ENCODE measurements around the gene FHIT.
A peak's percentile ranks its signal among the peaks of the same experiment; 100 is the strongest.

FHIT gene

GRCh38 chr3:59769127-59769750, 1482.0 kb downstream of the FHIT start:
- no peak for DNase-seq

- DNase-seq = peak; percentile 74
Observed at GRCh38 chr3:59766200-59766872, 1484.9 kb downstream of the FHIT start.

DNA sequence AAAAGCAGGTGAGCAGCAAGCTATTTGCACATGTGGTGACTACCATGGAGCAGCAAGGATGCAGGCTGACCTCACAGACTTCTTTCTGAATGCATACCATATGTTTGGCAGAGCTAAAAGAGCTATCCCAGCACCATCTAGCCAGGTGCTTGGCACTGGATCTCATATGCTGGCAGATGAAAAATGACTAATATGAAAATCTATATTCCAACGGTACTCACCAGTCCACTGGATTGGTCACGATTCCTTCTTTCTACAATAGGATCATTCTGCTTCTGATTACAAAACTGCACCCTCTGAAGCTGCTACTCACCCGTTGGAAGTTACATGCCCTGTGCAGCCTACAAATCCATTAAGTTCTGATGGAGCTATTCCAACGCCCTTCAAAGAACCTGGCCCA, 1487.1 kb downstream of the FHIT start:
- no peak for DNase-seq

DNA sequence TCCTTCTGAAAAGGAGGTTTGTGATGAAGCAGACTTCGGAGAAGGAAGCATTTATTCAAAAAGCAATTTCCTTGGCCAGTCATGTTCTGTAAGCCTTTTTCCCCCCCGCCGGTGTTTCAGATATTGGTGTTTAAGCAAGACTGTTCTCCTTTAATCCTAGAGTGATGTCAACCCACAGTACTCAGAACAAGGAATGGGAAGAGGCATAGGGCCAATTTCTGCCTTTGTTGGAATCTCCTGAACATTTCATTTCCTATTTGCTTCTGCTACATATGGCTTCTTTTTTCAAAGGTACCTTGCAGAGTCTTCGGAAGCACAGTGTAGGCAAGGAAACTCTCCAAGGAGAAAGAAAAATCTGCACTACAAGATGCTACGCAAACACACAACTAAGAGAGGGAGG, 1488.3 kb downstream of the FHIT start:
- DNase-seq = no peak

- no peak for DNase-seq
Observed at GRCh38 chr3:59759298-59760031, 1491.8 kb downstream of the FHIT start.

DNA sequence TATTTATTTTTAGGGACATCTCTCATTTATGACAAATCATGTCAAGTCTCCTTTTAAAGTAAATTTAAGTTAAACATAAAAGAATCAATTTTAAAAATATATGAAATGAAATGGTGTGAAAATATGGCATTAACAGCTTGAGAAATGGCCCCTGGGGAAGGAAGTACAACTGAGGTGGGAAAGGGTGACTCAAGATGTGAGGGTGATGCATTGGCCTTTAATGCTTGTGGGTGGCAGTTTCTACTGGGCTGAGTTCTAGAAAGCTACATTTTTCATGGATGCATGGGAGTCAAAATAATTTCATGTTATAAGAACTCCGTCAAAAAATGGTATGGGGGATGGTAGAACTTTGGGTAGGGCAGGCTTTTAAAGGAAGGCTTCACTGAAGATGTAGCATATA, 1492.6 kb downstream of the FHIT start:
- DNase-seq = no peak

- no peak for DNase-seq
Observed at GRCh38 chr3:59756934-59757333, 1494.3 kb downstream of the FHIT start.

DNA sequence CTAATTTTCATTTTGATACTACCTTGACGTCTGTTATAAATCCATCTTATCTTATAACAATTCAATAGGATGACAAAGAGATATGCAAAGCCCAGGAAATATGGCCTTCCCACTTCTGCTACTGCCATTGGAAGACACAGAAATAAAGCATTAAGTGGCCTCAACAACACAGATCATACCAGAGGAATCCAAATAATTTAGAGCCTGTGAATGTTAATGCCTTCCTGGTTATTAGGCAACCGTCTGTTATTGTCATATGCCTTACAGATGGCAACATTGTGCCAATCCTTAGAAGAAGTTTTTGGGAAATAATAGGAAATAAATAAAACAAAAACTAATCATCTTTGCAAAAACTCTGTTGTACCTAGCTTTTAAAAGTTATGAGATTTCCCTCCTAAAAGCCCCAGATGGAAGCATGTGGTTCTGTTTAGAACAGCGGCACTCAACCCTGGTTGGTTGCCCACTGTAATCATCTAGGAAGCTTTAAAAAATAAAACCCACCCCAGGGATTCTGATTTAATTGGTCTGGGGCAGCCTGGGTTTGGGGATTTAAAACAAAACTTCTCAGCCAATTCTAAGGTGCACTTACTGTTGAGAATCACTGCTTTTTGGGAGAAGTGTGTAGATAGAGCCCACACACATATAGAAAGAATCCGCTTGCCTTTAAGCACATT, 1496.7 kb downstream of the FHIT start:
- DNase-seq = no peak

DNA sequence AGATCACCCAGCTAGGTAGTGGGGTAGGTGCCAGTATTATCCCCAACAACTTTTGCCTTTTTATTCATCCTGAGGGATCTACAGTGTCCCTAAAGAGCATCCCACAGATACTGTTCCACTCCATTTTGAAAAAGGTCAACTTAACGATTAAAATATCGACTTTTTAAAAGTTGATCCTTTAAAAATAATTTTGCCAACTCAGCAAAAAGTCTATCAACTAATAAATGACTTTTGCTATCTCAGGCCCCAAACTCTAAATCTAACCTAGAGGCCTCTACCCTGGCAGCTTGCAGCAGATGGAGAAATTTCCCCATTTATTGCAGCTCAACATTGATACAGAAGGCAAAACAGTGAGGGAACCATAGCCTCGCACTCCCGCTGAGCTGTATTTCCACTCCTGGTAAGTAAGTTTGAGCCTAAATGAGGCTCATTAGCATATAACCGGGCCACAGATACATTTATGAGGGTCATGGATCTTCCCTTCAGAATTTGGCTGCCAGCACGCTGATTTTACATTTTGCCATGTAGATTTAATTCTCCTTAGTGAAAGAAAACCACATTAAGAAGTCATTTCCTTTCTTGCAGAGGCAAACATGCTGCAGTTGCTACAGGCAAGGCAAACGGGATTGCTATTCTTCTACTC, 1497.3 kb downstream of the FHIT start:
- DNase-seq = no peak

- DNase-seq = no peak
Observed at GRCh38 chr3:59752925-59753324, 1498.3 kb downstream of the FHIT start.

DNA sequence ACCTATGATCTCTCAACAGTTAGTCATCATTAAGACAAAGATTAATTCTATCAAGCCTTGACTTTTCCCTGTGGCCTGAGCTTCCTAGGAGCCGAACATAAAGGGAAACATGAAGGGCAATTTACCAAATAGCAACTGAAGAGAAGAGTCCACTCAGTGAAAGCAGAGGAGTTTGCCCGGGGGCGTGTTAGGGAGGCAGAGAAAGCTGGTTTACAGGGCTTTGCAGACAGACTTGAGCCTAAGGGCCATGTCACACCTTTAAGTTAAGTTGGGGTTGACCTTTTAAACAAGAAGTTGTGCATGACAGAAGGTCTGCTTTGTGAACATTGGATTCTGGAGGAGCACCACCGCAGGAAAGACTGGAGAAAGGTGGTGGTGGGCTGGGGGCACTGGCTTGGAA, 1499.6 kb downstream of the FHIT start:
- DNase-seq = no peak

DNA sequence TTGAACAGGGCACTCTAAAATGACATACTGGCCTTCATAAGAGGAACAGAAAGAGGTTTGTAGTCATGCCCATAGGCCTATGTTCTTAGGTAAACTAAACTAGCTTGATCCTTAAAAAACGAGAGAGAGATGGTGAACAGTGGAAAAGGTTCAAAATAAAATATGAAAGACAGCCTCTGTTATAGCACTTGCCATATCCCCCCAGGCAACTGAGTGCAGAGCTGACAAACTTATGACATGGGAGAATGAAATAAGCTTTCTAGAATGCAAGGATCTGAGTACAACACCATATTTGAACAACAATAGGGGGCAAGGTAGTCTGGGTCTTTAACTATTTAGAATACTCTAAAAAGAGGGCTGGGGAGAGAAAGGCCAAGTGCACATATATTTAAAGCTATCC, 1500.9 kb downstream of the FHIT start:
- no peak for DNase-seq

- no peak for DNase-seq
Observed at GRCh38 chr3:59749291-59749690, 1502.0 kb downstream of the FHIT start.

DNA sequence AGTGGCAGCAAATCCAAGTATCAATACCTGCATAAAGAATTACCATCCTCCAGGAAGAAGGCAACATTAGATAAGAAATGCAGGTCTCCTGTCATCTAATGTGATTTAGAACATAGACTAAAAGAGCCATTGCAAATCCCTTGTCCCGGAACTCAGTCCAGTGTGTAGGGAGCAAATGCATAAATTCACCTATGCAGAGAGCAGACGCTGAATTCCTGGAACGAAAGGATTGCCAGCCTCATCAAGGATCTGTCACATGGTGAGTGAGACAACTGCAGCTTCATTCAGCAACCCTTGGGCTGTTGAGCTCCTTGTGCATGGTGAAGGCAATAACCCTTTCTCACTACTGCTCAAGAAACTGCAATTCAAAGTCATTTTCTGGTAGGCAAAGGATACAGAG, 1504.7 kb downstream of the FHIT start:
- DNase-seq = no peak

DNA sequence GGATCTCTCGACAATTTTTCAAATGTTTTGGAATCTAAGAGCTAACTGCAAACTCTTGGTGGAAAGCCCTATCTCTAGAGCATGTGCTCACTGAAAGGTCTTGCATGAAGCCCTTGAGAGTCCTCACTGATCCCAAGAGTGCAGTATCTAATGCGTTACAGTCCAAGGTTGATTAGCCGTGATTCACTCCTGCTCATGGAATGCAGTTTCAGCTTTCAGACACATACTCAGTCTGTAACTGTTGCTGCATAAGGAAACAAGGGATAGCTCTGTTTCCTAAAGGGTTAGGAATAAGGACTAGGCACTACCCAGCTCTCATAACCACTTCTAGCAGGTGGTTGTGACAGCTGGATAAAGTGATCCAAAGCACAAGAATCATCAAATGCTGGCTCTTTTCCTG, 1514.0 kb downstream of the FHIT start:
- no peak for DNase-seq

DNA sequence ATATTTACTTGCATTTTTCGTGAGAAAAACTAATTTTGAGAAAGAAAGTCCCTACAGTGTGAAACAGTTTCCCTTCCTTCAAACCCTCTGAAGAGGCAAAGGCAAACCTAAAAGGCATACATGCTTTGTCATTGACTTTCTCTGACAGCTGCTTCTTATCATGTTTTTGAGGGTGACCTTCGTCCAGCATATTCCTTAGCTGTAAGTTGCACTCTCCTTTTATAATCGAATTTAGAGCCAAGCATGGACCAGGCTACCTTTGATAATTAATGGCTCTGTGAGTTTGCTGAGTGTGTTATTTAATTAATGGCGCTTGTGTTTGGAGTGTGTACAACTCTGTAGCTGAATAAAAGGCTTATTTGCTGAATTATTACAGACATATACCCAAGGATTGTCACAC, 1517.2 kb downstream of the FHIT start:
- DNase-seq = no peak

DNA sequence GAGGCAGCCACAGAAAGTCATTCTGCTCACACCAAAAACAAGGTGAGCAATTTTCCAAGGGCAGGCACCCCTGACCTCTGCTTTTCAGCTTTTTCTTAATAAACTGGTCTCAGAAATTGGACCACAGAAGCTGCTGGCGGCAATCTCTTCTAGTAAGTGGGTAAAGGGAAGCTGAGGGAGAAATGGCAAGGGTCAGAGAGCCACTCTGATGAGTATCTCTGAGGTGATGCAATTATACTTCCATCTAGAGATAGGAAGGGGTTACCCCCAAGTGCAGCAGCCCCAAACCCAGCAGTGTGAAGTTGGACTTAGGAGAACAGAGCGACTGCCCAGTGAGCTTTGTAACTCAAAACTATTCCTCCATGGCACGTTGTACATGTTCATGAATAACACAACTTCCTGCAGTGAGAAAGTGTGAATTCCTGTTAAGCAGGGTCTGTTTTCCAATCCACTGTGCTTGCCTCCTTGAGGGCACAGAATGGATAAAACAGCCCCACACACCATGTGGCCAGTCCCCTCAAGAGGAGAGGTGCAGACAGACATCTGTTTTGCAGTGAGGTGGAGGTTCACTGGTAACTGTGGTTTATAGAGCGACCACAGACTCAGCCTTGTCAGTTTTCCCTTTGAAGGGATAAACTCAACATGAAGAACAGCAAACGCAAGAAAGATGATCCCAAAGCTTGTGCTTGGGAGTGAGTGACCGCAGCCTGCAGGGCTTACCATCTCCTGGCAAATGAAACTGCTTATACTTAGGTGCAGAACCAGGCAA, 1518.0 kb downstream of the FHIT start:
- DNase-seq = no peak

- no peak for DNase-seq
Observed at GRCh38 chr3:59731943-59732342, 1519.3 kb downstream of the FHIT start.

- DNase-seq = no peak
Observed at GRCh38 chr3:59730591-59730990, 1520.7 kb downstream of the FHIT start.

DNA sequence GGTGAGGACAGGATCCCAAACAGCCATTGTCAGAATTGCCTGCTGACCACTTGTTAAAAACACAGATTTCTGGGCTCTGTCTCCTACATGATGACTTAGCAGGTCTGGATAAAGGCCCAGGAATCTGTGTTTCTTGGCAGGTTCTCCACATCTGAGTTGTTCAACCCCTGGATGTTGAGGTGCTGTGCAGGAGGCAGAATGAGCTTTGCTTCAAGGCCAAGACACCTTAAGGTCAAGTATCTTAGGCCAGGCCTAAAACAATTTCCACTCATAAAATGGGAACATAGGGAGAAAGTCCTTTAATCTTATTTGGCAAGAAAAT, 1522.7 kb downstream of the FHIT start:
- DNase-seq = no peak

GRCh38 chr3:59727902-59728586, 1523.2 kb downstream of the FHIT start:
- no peak for DNase-seq

- DNase-seq = no peak
Observed at GRCh38 chr3:59726279-59726678, 1525.0 kb downstream of the FHIT start.
